ENCODE data around the gene ASAP3.

DNA sequence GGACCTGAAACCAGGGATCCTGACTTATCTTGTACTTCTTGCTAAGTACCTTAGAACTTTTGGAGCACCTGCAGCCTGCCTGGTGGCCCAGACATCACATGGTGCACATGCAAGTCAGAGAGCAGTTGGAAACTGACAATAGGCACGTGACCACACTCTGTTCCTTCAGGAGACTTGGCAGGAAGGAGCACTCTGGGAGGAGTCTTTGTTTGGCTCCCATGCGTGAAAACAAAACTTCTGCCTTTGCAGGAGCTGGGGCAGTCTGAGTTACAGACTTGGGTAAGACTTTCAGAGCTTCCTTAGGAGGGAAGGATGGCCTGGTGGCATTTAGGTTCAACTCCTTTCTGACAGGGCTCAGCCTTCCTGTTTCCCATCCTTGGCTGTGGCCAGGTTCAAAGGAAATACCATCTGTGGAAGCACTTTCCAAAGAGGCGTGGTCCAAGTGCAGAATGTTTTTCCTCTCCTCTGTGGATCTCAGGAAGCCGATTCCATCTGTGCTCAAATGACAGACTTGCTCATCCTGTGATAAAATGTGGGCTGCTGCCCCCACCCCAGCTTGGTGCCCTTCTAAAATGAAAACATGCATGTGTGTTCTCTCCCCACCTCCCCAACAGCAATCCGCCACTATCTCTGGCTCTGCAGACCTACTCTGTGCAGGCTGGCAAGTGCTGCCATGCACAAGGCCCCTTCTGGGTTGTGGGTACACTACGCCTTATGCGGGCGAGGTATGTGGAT, 100.2 kb downstream of the ASAP3 start:
- TF ChIP-seq POLR2AphosphoS5 (IDR thresholded peaks at IDR 0.05; ENCODE audit: low read depth, low read length) (no peak), TAF1 (IDR thresholded peaks at IDR 0.05; ENCODE audit: borderline replicate concordance, insufficient read depth, low read length) (no peak), SIN3A (IDR thresholded peaks at IDR 0.05; ENCODE audit: borderline replicate concordance, insufficient read depth, low read length) (no peak), FOXP2 (optimal IDR thresholded peaks at IDR 0.05; ENCODE audit: borderline replicate concordance, extremely low read depth, extremely low read length, insufficient read depth) (no peak)
- TF ChIP-seq, protein P1, sequence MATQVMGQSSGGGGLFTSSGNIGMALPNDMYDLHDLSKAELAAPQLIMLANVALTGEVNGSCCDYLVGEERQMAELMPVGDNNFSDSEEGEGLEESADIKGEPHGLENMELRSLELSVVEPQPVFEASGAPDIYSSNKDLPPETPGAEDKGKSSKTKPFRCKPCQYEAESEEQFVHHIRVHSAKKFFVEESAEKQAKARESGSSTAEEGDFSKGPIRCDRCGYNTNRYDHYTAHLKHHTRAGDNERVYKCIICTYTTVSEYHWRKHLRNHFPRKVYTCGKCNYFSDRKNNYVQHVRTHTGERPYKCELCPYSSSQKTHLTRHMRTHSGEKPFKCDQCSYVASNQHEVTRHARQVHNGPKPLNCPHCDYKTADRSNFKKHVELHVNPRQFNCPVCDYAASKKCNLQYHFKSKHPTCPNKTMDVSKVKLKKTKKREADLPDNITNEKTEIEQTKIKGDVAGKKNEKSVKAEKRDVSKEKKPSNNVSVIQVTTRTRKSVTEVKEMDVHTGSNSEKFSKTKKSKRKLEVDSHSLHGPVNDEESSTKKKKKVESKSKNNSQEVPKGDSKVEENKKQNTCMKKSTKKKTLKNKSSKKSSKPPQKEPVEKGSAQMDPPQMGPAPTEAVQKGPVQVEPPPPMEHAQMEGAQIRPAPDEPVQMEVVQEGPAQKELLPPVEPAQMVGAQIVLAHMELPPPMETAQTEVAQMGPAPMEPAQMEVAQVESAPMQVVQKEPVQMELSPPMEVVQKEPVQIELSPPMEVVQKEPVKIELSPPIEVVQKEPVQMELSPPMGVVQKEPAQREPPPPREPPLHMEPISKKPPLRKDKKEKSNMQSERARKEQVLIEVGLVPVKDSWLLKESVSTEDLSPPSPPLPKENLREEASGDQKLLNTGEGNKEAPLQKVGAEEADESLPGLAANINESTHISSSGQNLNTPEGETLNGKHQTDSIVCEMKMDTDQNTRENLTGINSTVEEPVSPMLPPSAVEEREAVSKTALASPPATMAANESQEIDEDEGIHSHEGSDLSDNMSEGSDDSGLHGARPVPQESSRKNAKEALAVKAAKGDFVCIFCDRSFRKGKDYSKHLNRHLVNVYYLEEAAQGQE (IDR thresholded peaks at IDR 0.05; ENCODE audit: insufficient read depth in 1 of 2, low read depth in 2 of 2, low read length in 2 of 2): no peak
